Hepatocyte (in vitro differentiated cells): ENCODE results near the gene TGIF2.

ENCODE experiments used
- CTCF ChIP-seq: fragments of 200-600 bp; sonication (generic); IDR thresholded peaks from 2 replicates; pipeline ENCODE4 v1.5.1; 2016; ENCODE audit warnings: antibody characterized with exemption, mild to moderate bottlenecking; ENCODE audit not compliant: poor library complexity
- EZH2 ChIP-seq: fragments of 200-600 bp; sonication (generic); IDR thresholded peaks from 2 replicates; pipeline ENCODE4 v1.6.1; 2016; ENCODE audit warnings: antibody characterized with exemption, mild to moderate bottlenecking, borderline replicate concordance
- EZH2phosphoT487 ChIP-seq: fragments of 200-600 bp; sonication (generic); IDR thresholded peaks from one replicate; pipeline ENCODE4 v1.6.1; 2018; ENCODE audit warnings: antibody characterized with exemption, mild to moderate bottlenecking, low read depth, moderate library complexity; ENCODE audit not compliant: unreplicated experiment, severe bottlenecking

- peak; percentile 55 for TF ChIP-seq CTCF
- no peak for TF ChIP-seq EZH2
- TF ChIP-seq EZH2phosphoT487: no peak
Observed at GRCh38 chr20:36541768-36542488, 31.5 kb upstream of the TGIF2 start.
